Spleen (tissue), 11 donors: ENCODE measurements around the gene MYO15A. TPM values are rescaled to one million over a fixed set of nuclear protein-coding genes. Genes with fewer than 3 reads are reported as not detected.

Experiments used
- DNase-seq: peaks from one replicate; pipeline ENCODE4 v3.0.0-alpha.2; 2020
- H3K27ac ChIP-seq, 8 donors: fragments of 200-600 bp; sonication (generic) in 7 of 8; 1 replicate in 4 of 8; 2 replicates in 4 of 8; pipeline versions ENCODE4 v1.5.0 to v1.8.0; 2016 to 2021; ENCODE audit warnings: inconsistent platforms in 4 of 8, mild to moderate bottlenecking in 4 of 8, moderate library complexity in 1 of 8
- H3K27me3 ChIP-seq, 7 donors: fragments of 200-600 bp; sonication (generic) in 6 of 7; replicated peaks in 1 of 7; 1 replicate in 4 of 7; 2 replicates in 3 of 7; pipeline versions ENCODE4 v1.5.0 to v1.8.0; 2016 to 2021; ENCODE audit warnings: inconsistent platforms in 3 of 7, mild to moderate bottlenecking in 1 of 7
- H3K36me3 ChIP-seq, 6 donors: fragments of 200-600 bp; sonication (generic) in 5 of 6; 1 replicate in 4 of 6; 2 replicates in 2 of 6; pipeline versions ENCODE4 v1.5.0 to v1.8.0; 2016 to 2021; ENCODE audit warnings: inconsistent platforms in 2 of 6
- H3K4me1 ChIP-seq, 6 donors: fragments of 200-600 bp; sonication (generic) in 5 of 6; 1 replicate in 3 of 6; 2 replicates in 3 of 6; pipeline versions ENCODE4 v1.5.0 to v1.8.0; 2016 to 2021; ENCODE audit warnings: inconsistent platforms in 3 of 6
- H3K4me3 ChIP-seq, 8 donors: fragments of 200-600 bp; sonication (generic) in 7 of 8; 1 replicate in 4 of 8; 2 replicates in 4 of 8; pipeline versions ENCODE4 v1.5.0 to v1.8.0; 2016 to 2021; ENCODE audit warnings: inconsistent platforms in 4 of 8, mild to moderate bottlenecking in 4 of 8, moderate library complexity in 2 of 8
- H3K9me3 ChIP-seq, 8 donors: fragments of 200-600 bp; sonication (generic) in 7 of 8; 1 replicate in 4 of 8; 2 replicates in 4 of 8; pipeline versions ENCODE4 v1.5.0 to v1.8.0; 2016 to 2021; ENCODE audit warnings: inconsistent platforms in 4 of 8
- CTCF ChIP-seq, 11 experiments: fragments of 200-600 bp in 7 of 11; fragments of 450-650 bp in 4 of 11; sonication (generic) in 4 of 11; IDR thresholded peaks in 8 of 11; conservative IDR thresholded peaks in 3 of 11; 1 replicate in 7 of 11; 2 replicates in 4 of 11; pipeline versions ENCODE4 v1.4.0 to v1.8.0; 2016 to 2021; ENCODE audit warnings: antibody characterized with exemption in 11 of 11, inconsistent platforms in 4 of 11, mild to moderate bottlenecking in 1 of 11
- POLR2A ChIP-seq, 3 donors: fragments of 450-650 bp; IDR thresholded peaks; one replicate each; pipeline ENCODE4 v1.5.1; 2017; ENCODE audit warnings: antibody characterized with exemption in 3 of 3, mild to moderate bottlenecking in 1 of 3
- POLR2AphosphoS5 ChIP-seq, 3 donors: sonication (generic); formaldehyde crosslinking; IDR thresholded peaks; one replicate each; pipeline ENCODE4 v1.5.1; 2017; ENCODE audit warnings: antibody characterized with exemption in 3 of 3
- WGBS, 5 donors: extraction: QIAGEN DNeasy Blood & Tissue Kit in 3 of 5; methylation state at CpG; one replicate each; pipeline versions ENCODE4 v1.1.5 to v1.1.7; 2013 to 2018; 5-methylcytosine and 5-hydroxymethylcytosine counted together
- intact Hi-C: fragments of 100-400 bp; cut with DNase I; formaldehyde crosslinking; loops from one replicate; pipeline ENCODE4 v1.15.0; 2023; ENCODE audit warnings: low total_unique reads
- polyA plus RNA-seq, 3 donors: library from polyadenylated mRNA; stranded (reverse); fragments of 200-250 nt; gene quantifications; one replicate each; pipeline ENCODE4 v1.2.1, GENCODE V29; 2013
- total RNA-seq, 7 donors: library from RNA; depleted of rRNA in 3 of 7; stranded (reverse); fragments of >200 nt in 3 of 7; fragmentation: NEBNext Ultra II Directional in 4 of 7; extraction: Animal tissue kit (Norgen Biotek cat#: 25700) in 4 of 7; gene quantifications; one replicate each; pipeline versions ENCODE4 v1.1.0 to v1.2.1, GENCODE V29; 2016 to 2021
- donor health status: healthy with polysubstance abuse.
- donor health status: DM: no; HTN: no; CAD: no; lungs with moderate emphysema.
- donor health status: DM: no; HTN: no; CAD: no.
- donor health status: Bipolar disorder and iron deficiency.
- donor health status: healthy.
- donor health status: DM: no; HTN: no; CAD: no.
- donor health status: DM: yes; HTN: yes; CAD: no.

The MYO15A gene
- total and polyA plus RNA-seq, 10 donors = 0.26 to 1.9 (median 0.84) TPM

GRCh38 chr17:18167421-18167820, 58.9 kb downstream of the MYO15A start:
- intact Hi-C loops = no loop called here
- Histone ChIP-seq H3K27ac (no peak overlapping the region), H3K9me3 (peaks cover 0 to 2% (median 0%) of the 10 kb centered on the region in 8 donors), H3K36me3 (no peaks in the 10 kb centered on the region), H3K4me3 (no peak overlapping the region), H3K27me3 (no peaks in the 10 kb centered on the region), H3K4me1 (no peaks in the 10 kb centered on the region)
- no peak for DNase-seq
- TF ChIP-seq CTCF (IDR thresholded peaks at IDR 0.05 in 8 of 11, conservative IDR thresholded peaks at IDR 0.05 in 3 of 11) (no peak), POLR2A (IDR thresholded peaks at IDR 0.05) (no peak), POLR2AphosphoS5 (IDR thresholded peaks at IDR 0.05) (no peak)
- whole genome bisulfite sequencing, 5 donors = 78 to 94% (median 82%) methylated on average over 9 to 10 of the region's 10 CpGs

GRCh38 chr17:18172531-18173278, 64.1 kb downstream of the MYO15A start:
- Histone ChIP-seq H3K27me3 (no peaks in the 10 kb centered on the region), H3K36me3 (no peaks in the 10 kb centered on the region), H3K4me3 (no peak overlapping the region), H3K27ac (peak overlapping the region in 1 of 8 donors; percentile 5), H3K9me3 (no peaks in the 10 kb centered on the region), H3K4me1 (peaks cover 0 to 7% (median 3%) of the 10 kb centered on the region in 6 donors)
- no peak for DNase-seq
- intact Hi-C loops = no loop called here
- 70 to 88% (median 75%) methylated on average over 3 of the region's 3 CpGs for WGBS, 5 donors
- TF ChIP-seq CTCF (IDR thresholded peaks at IDR 0.05 in 8 of 11, conservative IDR thresholded peaks at IDR 0.05 in 3 of 11) (no peak), POLR2AphosphoS5 (IDR thresholded peaks at IDR 0.05) (no peak), POLR2A (IDR thresholded peaks at IDR 0.05) (no peak)

GRCh38 chr17:18173740-18174139, 65.2 kb downstream of the MYO15A start:
- TF ChIP-seq POLR2AphosphoS5 (IDR thresholded peaks at IDR 0.05) = no peak
- TF ChIP-seq POLR2A (IDR thresholded peaks at IDR 0.05) = no peak
- TF ChIP-seq CTCF (IDR thresholded peaks at IDR 0.05 in 8 of 11, conservative IDR thresholded peaks at IDR 0.05 in 3 of 11) = no peak
- H3K4me3 ChIP-seq = no peak overlapping the region

GRCh38 chr17:18176176-18176575, 67.6 kb downstream of the MYO15A start:
- no peak overlapping the region for H3K4me3 ChIP-seq
- TF ChIP-seq POLR2AphosphoS5 (IDR thresholded peaks at IDR 0.05) = no peak
- TF ChIP-seq POLR2A (IDR thresholded peaks at IDR 0.05) = no peak
- TF ChIP-seq CTCF (IDR thresholded peaks at IDR 0.05 in 8 of 11, conservative IDR thresholded peaks at IDR 0.05 in 3 of 11) = no peak
- H3K36me3 ChIP-seq = no peaks in the 10 kb centered on the region
- peaks cover 0 to 7% (median 3%) of the 10 kb centered on the region in 6 donors for H3K4me1 ChIP-seq
- no peak for DNase-seq
- intact Hi-C loops = no loop called here
- 47 to 60% (median 49%) methylated on average over 7 of the region's 7 CpGs for WGBS, 5 donors
- no peaks in the 10 kb centered on the region for H3K27me3 ChIP-seq
- no peak overlapping the region for H3K27ac ChIP-seq
- no peaks in the 10 kb centered on the region for H3K9me3 ChIP-seq

More at GRCh38 chr17:18173740-18174139, 65.2 kb downstream of the MYO15A start:
- intact Hi-C loops = no loop called here
- Histone ChIP-seq H3K27ac (no peak overlapping the region), H3K36me3 (no peaks in the 10 kb centered on the region), H3K27me3 (no peaks in the 10 kb centered on the region), H3K9me3 (no peaks in the 10 kb centered on the region), H3K4me1 (peaks cover 0 to 7% (median 3%) of the 10 kb centered on the region in 6 donors)
- no peak for DNase-seq
- WGBS, 5 donors = 85 to 96% (median 92%) methylated on average over 5 to 14 of the region's 14 CpGs
